GM19099 (cell line): ENCODE measurements around the gene RO60.

Experiments used
- POLR2A ChIP-seq: IDR thresholded peaks from 3 replicates; pipeline ENCODE4 v1.6.1; 2011; ENCODE audit warnings: low read depth; ENCODE audit not compliant: insufficient read length; ENCODE audit errors: extremely low read depth

Gene RO60

GRCh38 chr1:193059282-193060114, at the start of gene RO60, which contains the start of gene UCHL5:
TSS of gene RO60 (plus strand) at chr1:193059612. CDS start at chr1:193069055, 9,443 bp downstream.
TSS of gene UCHL5 (minus strand) at chr1:193059360. CDS start at chr1:193059260, 100 bp downstream.
- peak; percentile 89 for TF ChIP-seq POLR2A

GRCh38 chr1:193011406-193011805, 48.0 kb upstream of the RO60 start:
- TF ChIP-seq POLR2A = no peak

- TF ChIP-seq POLR2A = no peak
Observed at GRCh38 chr1:193013005-193013404, 46.4 kb upstream of the RO60 start.

GRCh38 chr1:193013707-193014106, 45.7 kb upstream of the RO60 start:
- TF ChIP-seq POLR2A = no peak

- no peak for TF ChIP-seq POLR2A
Observed at GRCh38 chr1:193014400-193014799, 45.0 kb upstream of the RO60 start.

- TF ChIP-seq POLR2A = no peak
Observed at GRCh38 chr1:193016788-193017187, 42.6 kb upstream of the RO60 start.

GRCh38 chr1:193019442-193020026, 39.9 kb upstream of the RO60 start:
- no peak for TF ChIP-seq POLR2A

- no peak for TF ChIP-seq POLR2A
Observed at GRCh38 chr1:193025218-193025617, 34.2 kb upstream of the RO60 start.

GRCh38 chr1:193030280-193030679, 29.1 kb upstream of the RO60 start:
- no peak for TF ChIP-seq POLR2A

- TF ChIP-seq POLR2A = no peak
Observed at GRCh38 chr1:193031431-193031830, 28.0 kb upstream of the RO60 start.

- no peak for TF ChIP-seq POLR2A
Observed at GRCh38 chr1:193033610-193034009, 25.8 kb upstream of the RO60 start.

- TF ChIP-seq POLR2A = no peak
Observed at GRCh38 chr1:193036337-193037047, 22.9 kb upstream of the RO60 start.

GRCh38 chr1:193040011-193040410, 19.4 kb upstream of the RO60 start:
- no peak for TF ChIP-seq POLR2A

GRCh38 chr1:193042766-193043691, 16.4 kb upstream of the RO60 start:
- no peak for TF ChIP-seq POLR2A
